Panc1 (cell line): ENCODE data around the gene PTTG2.

Source experiments
- CTCF ChIP-seq: fragments of 450-650 bp; IDR thresholded peaks from 2 replicates; pipeline ENCODE4 v1.5.1; 2017; ENCODE audit warnings: mild to moderate bottlenecking
- SIN3A ChIP-seq: IDR thresholded peaks from 2 replicates; pipeline ENCODE4 v1.6.1; 2012; ENCODE audit warnings: low read depth, mild to moderate bottlenecking, low read length, moderate library complexity, borderline replicate concordance; ENCODE audit not compliant: insufficient read depth
- TCF7L2 ChIP-seq: IDR thresholded peaks from 2 replicates; pipeline ENCODE4 v1.6.1; 2011; ENCODE audit warnings: mild to moderate bottlenecking, low read depth, low read length, inconsistent platforms
- TF ChIP-seq, protein P1 (sequence below), 2 experiments: IDR thresholded peaks; 2 replicates each; pipeline ENCODE4 v1.6.1; 2011 to 2012; ENCODE audit warnings: low read depth in 2 of 2, control low read depth in 1 of 2, low read length in 1 of 2, mild to moderate bottlenecking in 1 of 2, moderate library complexity in 1 of 2; ENCODE audit not compliant: insufficient read depth in 1 of 2

DNA sequence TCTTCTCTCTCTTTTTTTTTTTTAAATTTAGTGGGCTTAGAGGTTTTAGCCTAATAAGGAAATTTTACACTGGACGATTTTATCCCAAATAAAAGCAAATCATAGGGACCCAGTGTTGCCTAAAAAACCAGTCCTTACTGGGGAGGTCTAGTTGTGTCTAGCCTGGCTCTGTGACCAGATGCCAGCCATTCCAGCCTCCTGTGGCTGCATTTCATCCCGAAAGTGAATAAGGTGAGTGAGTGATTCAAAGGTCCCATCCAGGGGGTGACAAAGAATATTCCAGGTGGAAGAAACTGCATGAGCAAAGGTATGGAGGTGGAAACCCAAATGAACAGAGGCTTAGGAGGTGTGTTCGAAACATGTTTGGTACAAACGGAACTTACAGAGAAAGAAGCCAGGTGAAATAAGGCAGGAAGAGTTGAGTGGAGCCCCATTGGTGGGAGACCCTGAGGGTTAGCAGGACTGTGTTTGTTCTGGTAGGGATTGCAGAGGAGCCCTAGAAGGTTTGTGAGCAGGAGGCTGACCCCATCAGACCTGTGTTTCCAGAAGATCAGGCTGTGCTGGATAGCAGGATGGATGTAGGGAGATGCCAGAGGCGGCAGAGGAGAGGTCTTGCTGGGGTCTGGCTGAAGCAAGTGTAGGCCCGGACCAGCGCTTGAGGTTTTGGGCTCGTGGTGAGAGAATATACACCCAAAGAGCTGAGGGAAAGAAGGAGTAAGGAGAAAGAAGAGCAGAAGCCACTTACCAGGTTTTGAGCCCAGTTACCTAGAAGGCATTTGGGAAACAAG, 31.6 kb downstream of the PTTG2 start:
- TF ChIP-seq CTCF (no peak), SIN3A (no peak), TCF7L2 (no peak)
- TF ChIP-seq, protein P1, sequence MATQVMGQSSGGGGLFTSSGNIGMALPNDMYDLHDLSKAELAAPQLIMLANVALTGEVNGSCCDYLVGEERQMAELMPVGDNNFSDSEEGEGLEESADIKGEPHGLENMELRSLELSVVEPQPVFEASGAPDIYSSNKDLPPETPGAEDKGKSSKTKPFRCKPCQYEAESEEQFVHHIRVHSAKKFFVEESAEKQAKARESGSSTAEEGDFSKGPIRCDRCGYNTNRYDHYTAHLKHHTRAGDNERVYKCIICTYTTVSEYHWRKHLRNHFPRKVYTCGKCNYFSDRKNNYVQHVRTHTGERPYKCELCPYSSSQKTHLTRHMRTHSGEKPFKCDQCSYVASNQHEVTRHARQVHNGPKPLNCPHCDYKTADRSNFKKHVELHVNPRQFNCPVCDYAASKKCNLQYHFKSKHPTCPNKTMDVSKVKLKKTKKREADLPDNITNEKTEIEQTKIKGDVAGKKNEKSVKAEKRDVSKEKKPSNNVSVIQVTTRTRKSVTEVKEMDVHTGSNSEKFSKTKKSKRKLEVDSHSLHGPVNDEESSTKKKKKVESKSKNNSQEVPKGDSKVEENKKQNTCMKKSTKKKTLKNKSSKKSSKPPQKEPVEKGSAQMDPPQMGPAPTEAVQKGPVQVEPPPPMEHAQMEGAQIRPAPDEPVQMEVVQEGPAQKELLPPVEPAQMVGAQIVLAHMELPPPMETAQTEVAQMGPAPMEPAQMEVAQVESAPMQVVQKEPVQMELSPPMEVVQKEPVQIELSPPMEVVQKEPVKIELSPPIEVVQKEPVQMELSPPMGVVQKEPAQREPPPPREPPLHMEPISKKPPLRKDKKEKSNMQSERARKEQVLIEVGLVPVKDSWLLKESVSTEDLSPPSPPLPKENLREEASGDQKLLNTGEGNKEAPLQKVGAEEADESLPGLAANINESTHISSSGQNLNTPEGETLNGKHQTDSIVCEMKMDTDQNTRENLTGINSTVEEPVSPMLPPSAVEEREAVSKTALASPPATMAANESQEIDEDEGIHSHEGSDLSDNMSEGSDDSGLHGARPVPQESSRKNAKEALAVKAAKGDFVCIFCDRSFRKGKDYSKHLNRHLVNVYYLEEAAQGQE (IDR thresholded peaks at IDR 0.05; ENCODE audit: insufficient read depth in 1 of 2, low read depth in 2 of 2, low read length in 1 of 2) = no peak
